Activated naive CD4-positive, alpha-beta T cell treated with anti-CD3 and anti-CD28 coated beads, Interleukin-2, amount 50 U/mL, for 16 hours (primary cell): ENCODE data around the gene MAB21L4.
A peak's percentile ranks its signal among the peaks of the same experiment; 100 is the strongest.
"Not testable (repeated sequence)": the region's sequence is repeated elsewhere in the genome, so short reads cannot be mapped to it uniquely, and the experiment has no call there.

Source experiments
- DNase-seq: peaks from one replicate; pipeline ENCODE4 v3.0.0-alpha.2; 2020

Gene MAB21L4

GRCh38 chr2:240855670-240856069 is 40.3 kb downstream of the MAB21L4 start:
- no peak for DNase-seq

- no peak for DNase-seq
Observed at GRCh38 chr2:240852671-240853314, 43.2 kb downstream of the MAB21L4 start.

- peak; percentile 82 for DNase-seq
Observed at GRCh38 chr2:240851078-240851991, 44.6 kb downstream of the MAB21L4 start.

DNA sequence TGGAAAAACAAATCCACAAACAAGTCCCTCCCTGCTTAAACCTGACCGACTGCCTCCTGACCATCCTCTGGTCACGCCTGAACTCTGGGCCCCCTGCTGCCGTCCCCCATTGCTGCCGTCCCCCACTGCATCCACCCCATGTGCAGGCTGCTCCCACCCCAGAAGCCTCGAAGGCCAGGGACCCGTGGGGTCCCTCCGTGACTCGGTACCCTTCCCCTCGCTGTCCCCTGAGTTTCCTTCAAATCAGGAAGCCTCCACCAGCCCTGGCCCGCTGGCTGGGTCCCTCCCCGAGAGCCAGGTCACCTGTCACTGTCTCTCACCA is 45.2 kb downstream of the MAB21L4 start:
- DNase-seq: no peak

GRCh38 chr2:240850026-240850425 is 45.9 kb downstream of the MAB21L4 start:
- no peak for DNase-seq

- DNase-seq: no peak
Observed at GRCh38 chr2:240848900-240849680, 46.9 kb downstream of the MAB21L4 start.

GRCh38 chr2:240847817-240848216 is 48.1 kb downstream of the MAB21L4 start:
- no peak for DNase-seq

DNA sequence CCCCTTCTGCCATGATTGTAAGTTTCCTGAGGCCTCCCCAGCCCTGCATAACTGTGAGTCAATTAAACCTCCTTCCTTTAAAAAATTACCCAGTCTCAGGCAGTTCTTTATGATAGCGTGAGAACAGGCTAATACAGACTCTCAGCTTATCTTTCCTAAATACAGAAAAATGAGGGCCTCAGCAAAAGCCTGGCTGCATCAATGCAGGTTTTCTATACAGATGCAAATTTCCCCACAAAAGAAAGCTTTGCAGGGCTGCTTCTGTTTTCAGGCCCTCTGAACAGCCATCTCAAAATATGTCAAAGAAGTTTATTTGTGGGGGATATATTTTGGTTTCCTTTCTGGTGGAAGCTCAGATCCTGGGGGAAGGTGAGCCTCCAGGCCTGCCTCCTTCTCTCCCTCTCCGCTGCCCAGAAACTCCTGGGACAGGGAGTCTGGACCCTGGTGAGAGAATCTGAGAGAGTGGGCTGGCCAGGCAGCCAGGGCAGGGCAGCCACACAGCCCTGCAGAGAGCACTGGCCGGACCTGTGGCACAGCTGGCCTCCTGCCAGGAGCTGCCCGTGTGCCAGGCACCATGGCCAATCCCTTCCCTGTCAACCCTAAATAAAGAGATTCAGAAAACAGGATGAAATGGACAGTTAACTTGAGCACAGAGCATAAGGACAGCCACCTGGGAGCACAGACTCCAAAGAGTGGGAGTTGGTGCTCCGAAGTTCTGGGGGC is 48.9 kb downstream of the MAB21L4 start:
- DNase-seq: no peak

DNA sequence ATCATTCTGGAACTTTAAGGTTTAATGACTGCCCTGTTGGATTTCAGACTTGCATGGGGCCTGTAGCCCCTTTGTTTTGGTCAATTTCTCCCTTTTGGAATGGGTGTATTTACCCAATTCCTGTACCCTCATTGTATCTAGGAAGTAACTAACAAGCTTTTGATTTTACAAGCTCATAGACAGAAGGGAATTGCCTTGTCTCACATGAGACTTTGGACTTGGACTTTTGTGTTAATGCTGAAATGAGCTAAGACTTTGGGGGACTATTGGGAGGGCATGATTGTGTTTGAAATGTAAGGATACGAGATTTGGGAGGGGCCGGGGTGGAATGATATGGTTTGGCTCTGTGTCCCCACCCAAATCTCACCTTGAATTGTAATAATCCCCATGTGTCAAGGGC is 49.6 kb downstream of the MAB21L4 start:
- DNase-seq: not testable (repeated sequence)

DNA sequence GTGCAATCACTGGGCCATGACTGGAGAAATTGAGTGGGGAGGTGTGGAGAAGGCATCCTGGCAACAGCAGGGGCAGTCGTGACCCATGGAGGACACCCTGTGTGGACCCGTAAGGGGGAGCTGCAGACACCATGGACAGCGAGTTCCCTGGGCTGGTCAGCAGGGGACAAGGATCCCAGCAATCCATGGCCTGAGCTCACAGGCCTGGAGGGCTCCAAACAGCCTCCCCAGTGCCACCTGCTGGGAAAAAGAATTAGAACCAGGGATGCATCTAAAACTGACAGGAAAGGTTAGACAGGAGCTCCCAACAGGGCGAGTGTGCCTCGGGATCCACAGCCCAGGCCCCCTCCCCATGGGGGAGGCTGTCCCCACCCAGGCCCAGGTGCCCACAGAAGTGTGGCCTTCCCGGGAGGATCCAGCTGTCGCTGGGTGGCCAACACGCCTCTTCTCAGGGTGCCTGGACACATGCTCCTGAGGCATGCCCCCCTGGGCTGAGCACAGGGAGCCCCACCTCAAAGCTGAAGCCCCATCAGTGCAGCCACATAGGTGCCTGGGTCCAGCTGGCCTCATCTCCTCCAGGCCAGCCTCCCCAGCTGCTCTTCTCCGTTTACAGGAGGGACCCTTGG is 55.4 kb downstream of the MAB21L4 start:
- no peak for DNase-seq

DNA sequence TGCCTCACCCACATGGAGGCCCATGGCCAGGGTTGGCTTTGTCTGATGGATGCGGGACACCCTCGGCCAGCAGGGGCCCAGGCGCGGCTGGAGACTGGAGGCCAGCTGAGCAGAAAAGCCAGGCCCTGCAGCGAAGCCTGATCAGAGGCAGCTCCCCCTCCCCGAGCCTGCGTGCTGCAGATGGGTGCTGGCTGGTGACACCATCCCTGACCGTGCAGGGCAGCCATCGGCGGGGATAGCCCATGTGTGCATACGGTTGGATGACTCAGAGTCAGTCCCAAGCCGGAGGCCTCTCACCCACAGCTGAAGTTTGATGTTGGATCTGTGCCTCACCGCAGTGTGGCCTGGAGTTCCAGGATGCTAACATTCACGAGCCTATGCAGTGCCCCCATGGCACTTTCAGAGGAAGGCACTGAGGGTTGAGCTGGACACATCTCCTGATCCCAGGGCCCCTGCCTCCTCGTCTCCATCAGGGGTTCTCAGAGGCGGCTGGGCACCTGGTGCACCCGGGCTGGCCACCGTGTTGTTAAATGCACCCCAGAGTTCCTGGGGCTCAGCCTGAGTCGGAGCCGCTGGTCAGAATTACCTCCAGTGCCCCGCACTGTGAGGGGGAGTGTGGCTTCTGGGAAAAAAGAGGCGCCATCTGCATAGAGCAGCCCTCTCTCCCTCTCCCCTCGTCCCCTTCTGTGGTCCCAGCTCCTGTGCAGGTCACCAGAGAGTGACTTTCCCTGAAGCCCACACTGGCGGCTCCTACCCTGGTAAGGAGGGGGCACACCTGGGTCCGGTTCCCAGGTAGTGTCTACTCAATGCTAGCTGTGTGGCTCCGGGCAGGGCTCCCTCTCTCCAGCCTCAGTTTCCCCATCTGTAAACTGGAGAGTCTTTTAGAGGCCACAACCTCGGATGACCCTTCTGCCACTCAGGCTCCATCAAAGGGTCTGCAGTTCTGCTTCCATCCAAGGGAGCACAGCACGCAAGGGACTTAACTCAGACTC is 56.5 kb downstream of the MAB21L4 start:
- DNase-seq: no peak

DNA sequence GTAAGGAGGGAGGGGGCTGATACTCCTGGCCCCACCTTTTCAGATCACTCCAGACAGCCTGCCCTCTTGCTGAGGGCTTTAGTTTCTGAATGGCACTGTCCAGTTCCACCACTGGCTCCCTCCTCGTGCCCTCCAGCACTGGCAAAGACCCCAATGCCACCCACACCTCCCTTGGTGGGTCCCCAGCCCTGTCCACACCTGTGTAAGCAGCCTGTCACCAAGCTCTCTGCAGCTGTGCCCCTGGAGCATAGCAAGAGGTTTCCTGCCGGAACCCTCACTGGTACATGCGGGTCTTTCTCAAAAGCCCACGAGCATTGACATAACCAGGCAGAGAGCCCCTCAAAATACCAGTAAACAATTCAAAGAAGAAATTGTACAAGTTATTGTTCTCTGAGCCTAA is 58.3 kb downstream of the MAB21L4 start:
- DNase-seq: no peak

DNA sequence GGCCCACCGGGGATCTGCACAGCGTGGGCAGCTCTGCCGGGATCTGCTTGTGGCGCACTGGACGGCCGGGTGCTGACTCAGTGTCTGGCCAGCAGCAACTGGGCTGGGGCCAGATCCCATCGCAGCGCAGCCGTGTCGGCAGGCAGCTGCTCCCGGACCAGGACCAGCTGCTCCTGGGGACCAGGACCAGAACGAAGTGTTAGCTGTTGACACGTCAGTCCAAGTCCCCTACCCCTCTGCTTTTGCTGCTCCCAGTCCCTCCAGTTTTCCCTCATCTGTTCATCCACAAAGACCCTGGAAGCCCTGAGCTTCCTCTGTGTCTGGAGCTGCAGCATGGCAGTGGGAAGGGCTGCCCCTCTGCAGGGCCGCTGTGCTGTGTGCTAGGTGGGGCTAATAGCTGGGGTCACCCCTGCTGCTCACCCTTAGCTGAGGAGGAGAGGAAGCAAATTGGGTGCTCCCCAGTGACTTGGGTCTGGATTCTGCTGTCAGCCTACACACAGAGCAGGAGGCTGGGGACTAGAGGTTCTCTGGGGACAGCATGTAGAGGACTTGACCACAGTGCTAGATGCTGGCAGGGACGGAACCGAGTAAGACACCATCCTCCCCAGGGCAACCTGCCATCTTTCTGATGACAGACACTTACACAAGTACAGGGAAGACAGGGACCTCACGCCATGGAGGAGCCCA is 59.0 kb downstream of the MAB21L4 start:
- DNase-seq: no peak
